Keratinocyte (primary cell): Measurements from ENCODE around the gene AXIN2. TPM values are rescaled to one million over a fixed set of nuclear protein-coding genes. Genes with fewer than 3 reads are reported as not detected.

Source experiments
- DNase-seq: peaks from one replicate; pipeline ENCODE4 v3.0.0-alpha.2; 2011; ENCODE audit warnings: low read depth, missing footprints, low spot score
- FAIRE-seq: peaks from 2 replicates; lab custom pipeline; 2011; peaks lifted over from hg19 to GRCh38; lab: Jason Lieb, UNC
- H2AFZ ChIP-seq: 2 replicates; pipeline ENCODE4 v1.6.0; 2012; ENCODE audit warnings: low read length, control low read depth, inconsistent platforms; ENCODE audit not compliant: control insufficient read depth
- H3K27ac ChIP-seq: 2 replicates; pipeline ENCODE4 v1.5.1; 2011; ENCODE audit warnings: low read length; ENCODE audit not compliant: control insufficient read depth, insufficient read depth
- H3K27me3 ChIP-seq: 3 replicates; pipeline ENCODE4 v1.6.0; 2011; ENCODE audit warnings: low read length; ENCODE audit not compliant: control insufficient read depth, insufficient read depth; ENCODE audit errors: extremely low read depth
- H3K36me3 ChIP-seq, 2 experiments: 2 replicates in 1 of 2; 3 replicates in 1 of 2; pipeline ENCODE4 v1.5.1; 2011; ENCODE audit warnings: low read length in 2 of 2, mild to moderate bottlenecking in 1 of 2; ENCODE audit not compliant: control insufficient read depth in 2 of 2, insufficient read depth in 2 of 2; ENCODE audit errors: extremely low read depth in 1 of 2
- H3K4me1 ChIP-seq: 3 replicates; pipeline ENCODE4 v1.5.1; 2011; ENCODE audit warnings: low read length; ENCODE audit not compliant: control insufficient read depth, insufficient read depth; ENCODE audit errors: extremely low read depth
- H3K4me2 ChIP-seq: 3 replicates; pipeline ENCODE4 v1.6.0; 2011; ENCODE audit warnings: low read depth, low read length; ENCODE audit not compliant: control insufficient read depth, insufficient read depth; ENCODE audit errors: extremely low read depth
- H3K4me3 ChIP-seq, 3 experiments: fragments of 200-600 bp in 1 of 3; sonication (generic) in 1 of 3; 2 replicates in 2 of 3; 3 replicates in 1 of 3; pipeline ENCODE4 v1.5.1; 2011 to 2016; ENCODE audit warnings: low read length in 3 of 3, mild to moderate bottlenecking in 3 of 3, control low read depth in 2 of 3, inconsistent platforms in 1 of 3, low read depth in 1 of 3, mixed read lengths in 1 of 3, mixed run types in 1 of 3, moderate library complexity in 1 of 3; ENCODE audit not compliant: control insufficient read depth in 2 of 3, insufficient read depth in 2 of 3; ENCODE audit errors: extremely low read depth in 1 of 3
- H3K79me2 ChIP-seq: 2 replicates; pipeline ENCODE4 v1.6.0; 2012; ENCODE audit warnings: low read length; ENCODE audit not compliant: control insufficient read depth, insufficient read depth
- H3K9ac ChIP-seq: 3 replicates; pipeline ENCODE4 v1.6.0; 2011; ENCODE audit warnings: low read length; ENCODE audit not compliant: control insufficient read depth, insufficient read depth; ENCODE audit errors: extremely low read depth
- H3K9me1 ChIP-seq: 3 replicates; pipeline ENCODE4 v1.6.0; 2011; ENCODE audit warnings: low read length; ENCODE audit not compliant: control insufficient read depth, insufficient read depth; ENCODE audit errors: extremely low read depth
- H3K9me3 ChIP-seq: 2 replicates; pipeline ENCODE4 v1.5.1; 2012; ENCODE audit warnings: low read depth, low read length; ENCODE audit not compliant: control insufficient read depth
- H4K20me1 ChIP-seq: 3 replicates; pipeline ENCODE4 v1.6.0; 2011; ENCODE audit warnings: low read length; ENCODE audit not compliant: control insufficient read depth, insufficient read depth; ENCODE audit errors: extremely low read depth
- EZH2 ChIP-seq: IDR thresholded peaks from one replicate; pipeline ENCODE4 v1.6.1; 2012; ENCODE audit warnings: inconsistent platforms, mild to moderate bottlenecking, low read length, moderate library complexity
- dilution Hi-C: fragments of 300-500 bp; cut with MboI; formaldehyde crosslinking; loops from one replicate; pipeline ENCODE4 v1.7.0; 2020; ENCODE audit warnings: low sequenced_read_pairs; ENCODE audit not compliant: extremely low pct_ligation_motif_present
- polyA plus RNA-seq, 5 experiments: library from polyadenylated mRNA; depleted of rRNA in 3 of 5; stranded (reverse) in 3 of 5; stranded (forward) in 1 of 5; unstranded in 1 of 5; fragments of >200 nt; gene quantifications; 1 replicate in 1 of 5; 2 replicates in 3 of 5; 3 replicates in 1 of 5; pipeline versions ENCODE4 v1.2.1 to v1.2.3, GENCODE V29; 2011 to 2012; ENCODE audit warnings: missing spikeins in 2 of 5, low read depth in 1 of 5, low replicate concordance in 1 of 5
- TF ChIP-seq, protein P1 (sequence below), 3 experiments: IDR thresholded peaks in 1 of 3; conservative IDR thresholded peaks in 1 of 3; optimal IDR thresholded peaks in 1 of 3; 2 replicates in 2 of 3; 3 replicates in 1 of 3; pipeline versions ENCODE3 to v1.5.1; 2011; ENCODE audit warnings: low read length in 3 of 3, mild to moderate bottlenecking in 3 of 3, moderate library complexity in 2 of 3, control low read depth in 1 of 3, inconsistent platforms in 1 of 3; ENCODE audit not compliant: insufficient read depth in 2 of 3; ENCODE audit errors: extremely low read depth in 1 of 3

The AXIN2 gene
- polyA plus RNA-seq, 1 donor (not counting 4 experiments of a cell fraction or from before 2014, with no cell fraction given) = 0.14 TPM

DNA sequence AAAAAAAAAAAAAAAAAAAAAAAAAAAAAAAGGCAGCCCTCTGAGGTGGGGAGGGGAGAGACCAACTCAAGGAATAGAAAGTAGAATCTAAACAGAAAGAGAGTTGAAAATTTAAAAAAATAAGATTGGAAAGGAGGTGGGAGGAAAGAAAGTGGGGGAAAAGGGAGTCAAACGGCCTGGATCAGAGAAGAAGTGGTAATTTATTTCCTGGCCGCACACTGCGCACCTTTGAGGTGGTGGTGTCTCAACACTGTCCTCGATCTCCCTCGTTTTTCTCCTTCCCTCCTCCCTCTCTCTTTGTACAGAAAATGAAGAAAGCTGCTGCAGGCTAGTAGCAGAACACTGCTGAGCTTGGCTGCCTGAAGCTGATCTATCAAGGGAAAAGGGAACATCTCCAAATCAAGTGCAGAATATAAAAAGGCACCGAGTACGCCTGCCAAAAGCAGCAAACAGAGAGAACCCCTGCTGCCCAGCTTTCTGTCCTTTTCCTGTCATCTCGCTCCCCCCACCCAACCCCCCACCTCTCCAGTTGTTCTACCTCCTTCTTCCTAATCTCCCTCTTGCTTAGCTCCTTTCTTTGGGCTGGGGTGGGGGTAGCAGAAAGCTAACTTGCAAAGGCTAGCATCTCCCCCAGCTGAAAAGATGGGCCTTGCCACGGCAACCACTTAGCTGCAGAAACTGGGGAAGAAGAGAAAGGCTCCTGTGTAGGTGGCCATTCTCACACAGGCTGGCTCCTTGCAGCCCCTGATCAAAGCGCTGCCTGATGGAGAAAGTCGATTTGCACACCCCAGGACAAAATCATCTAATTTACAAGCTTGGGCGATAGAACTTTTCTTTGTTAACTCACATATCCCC, 22.5 kb downstream of the AXIN2 start:
- Histone ChIP-seq H3K27me3 (no peaks in the 10 kb centered on the region), H3K4me3 (no peak overlapping the region), H3K4me2 (no peak overlapping the region), H3K9me3 (no peaks in the 10 kb centered on the region), H3K36me3 (no peaks in the 10 kb centered on the region), H4K20me1 (no peaks in the 10 kb centered on the region), H3K79me2 (no peaks in the 10 kb centered on the region), H2AFZ (no peak overlapping the region), H3K9ac (no peak overlapping the region), H3K4me1 (no peaks in the 10 kb centered on the region), H3K27ac (no peak overlapping the region), H3K9me1 (no peaks in the 10 kb centered on the region)
- dilution Hi-C loops = no loop called here
- FAIRE-seq = no peak
- TF ChIP-seq, protein P1, sequence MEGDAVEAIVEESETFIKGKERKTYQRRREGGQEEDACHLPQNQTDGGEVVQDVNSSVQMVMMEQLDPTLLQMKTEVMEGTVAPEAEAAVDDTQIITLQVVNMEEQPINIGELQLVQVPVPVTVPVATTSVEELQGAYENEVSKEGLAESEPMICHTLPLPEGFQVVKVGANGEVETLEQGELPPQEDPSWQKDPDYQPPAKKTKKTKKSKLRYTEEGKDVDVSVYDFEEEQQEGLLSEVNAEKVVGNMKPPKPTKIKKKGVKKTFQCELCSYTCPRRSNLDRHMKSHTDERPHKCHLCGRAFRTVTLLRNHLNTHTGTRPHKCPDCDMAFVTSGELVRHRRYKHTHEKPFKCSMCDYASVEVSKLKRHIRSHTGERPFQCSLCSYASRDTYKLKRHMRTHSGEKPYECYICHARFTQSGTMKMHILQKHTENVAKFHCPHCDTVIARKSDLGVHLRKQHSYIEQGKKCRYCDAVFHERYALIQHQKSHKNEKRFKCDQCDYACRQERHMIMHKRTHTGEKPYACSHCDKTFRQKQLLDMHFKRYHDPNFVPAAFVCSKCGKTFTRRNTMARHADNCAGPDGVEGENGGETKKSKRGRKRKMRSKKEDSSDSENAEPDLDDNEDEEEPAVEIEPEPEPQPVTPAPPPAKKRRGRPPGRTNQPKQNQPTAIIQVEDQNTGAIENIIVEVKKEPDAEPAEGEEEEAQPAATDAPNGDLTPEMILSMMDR (optimal IDR thresholded peaks at IDR 0.05 in 1 of 3, IDR thresholded peaks at IDR 0.05 in 1 of 3, conservative IDR thresholded peaks at IDR 0.05 in 1 of 3; ENCODE audit: extremely low read depth in 1 of 3, insufficient read depth in 2 of 3, low read length in 3 of 3) = no peak
- TF ChIP-seq EZH2 = no peak
- no peak for DNase-seq

DNA sequence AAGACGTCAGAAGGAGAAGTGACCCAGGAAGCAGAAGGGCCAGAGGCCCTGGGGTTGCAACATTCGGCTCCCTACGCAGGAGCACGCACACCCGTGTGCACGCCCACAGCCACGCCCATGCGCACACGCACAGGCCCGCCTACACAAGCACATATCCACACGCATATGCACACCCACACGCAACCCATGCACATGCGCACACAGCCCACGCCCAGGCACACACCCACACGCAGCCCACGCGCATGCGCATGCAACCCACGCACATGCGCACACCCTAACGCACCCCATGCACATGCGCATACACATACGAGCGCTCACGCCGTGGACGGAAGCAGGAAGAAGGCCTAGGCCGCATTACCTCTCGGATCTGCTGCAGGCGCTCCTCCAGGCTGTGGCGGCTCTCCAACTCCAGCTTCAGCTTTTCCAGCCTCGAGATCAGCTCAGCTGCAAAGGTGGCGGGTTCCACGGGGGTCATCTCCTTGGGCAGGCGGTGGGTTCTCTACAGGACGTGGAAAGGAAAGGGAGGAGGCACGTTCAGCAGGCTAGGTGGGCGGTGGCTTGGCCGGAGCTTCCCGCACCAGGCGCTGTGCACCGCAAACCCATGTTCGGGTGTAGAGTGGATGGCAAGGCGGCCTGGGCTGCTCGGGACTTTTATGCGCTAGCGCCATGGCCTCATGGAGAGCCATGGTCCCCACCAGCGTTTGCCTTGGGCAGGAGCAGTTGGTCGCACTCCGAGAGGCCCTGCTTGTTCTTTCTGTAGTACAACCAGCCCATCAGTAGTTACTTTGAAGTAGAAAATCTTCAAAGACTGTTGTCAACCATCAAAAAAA, 23.4 kb downstream of the AXIN2 start:
- H3K27me3 ChIP-seq = no peaks in the 10 kb centered on the region
- FAIRE-seq = no peak
- H3K4me1 ChIP-seq = no peaks in the 10 kb centered on the region
- no peak for TF ChIP-seq EZH2
- TF ChIP-seq, protein P1 (optimal IDR thresholded peaks at IDR 0.05 in 1 of 3, IDR thresholded peaks at IDR 0.05 in 1 of 3, conservative IDR thresholded peaks at IDR 0.05 in 1 of 3; ENCODE audit: extremely low read depth in 1 of 3, insufficient read depth in 2 of 3, low read length in 3 of 3) = no peak
- no peak overlapping the region for H3K4me3 ChIP-seq
- no peak overlapping the region for H3K27ac ChIP-seq
- no peak overlapping the region for H3K9ac ChIP-seq
- DNase-seq = no peak
- no peak overlapping the region for H3K4me2 ChIP-seq
- no peaks in the 10 kb centered on the region for H3K79me2 ChIP-seq
- dilution Hi-C loops = no loop called here
- no peaks in the 10 kb centered on the region for H3K36me3 ChIP-seq
- H2AFZ ChIP-seq = no peak overlapping the region
- H3K9me1 ChIP-seq = no peaks in the 10 kb centered on the region
- no peaks in the 10 kb centered on the region for H4K20me1 ChIP-seq
- H3K9me3 ChIP-seq = no peaks in the 10 kb centered on the region
